ENCODE results near the gene POLDIP2. TPM values are rescaled to one million over a fixed set of nuclear protein-coding genes. Genes with fewer than 3 reads are reported as not detected.
A peak's percentile ranks its signal among the peaks of the same experiment; 100 is the strongest.

The POLDIP2 gene
- total RNA-seq, 1 experiment from 2014 or later: 82.7 TPM

DNA sequence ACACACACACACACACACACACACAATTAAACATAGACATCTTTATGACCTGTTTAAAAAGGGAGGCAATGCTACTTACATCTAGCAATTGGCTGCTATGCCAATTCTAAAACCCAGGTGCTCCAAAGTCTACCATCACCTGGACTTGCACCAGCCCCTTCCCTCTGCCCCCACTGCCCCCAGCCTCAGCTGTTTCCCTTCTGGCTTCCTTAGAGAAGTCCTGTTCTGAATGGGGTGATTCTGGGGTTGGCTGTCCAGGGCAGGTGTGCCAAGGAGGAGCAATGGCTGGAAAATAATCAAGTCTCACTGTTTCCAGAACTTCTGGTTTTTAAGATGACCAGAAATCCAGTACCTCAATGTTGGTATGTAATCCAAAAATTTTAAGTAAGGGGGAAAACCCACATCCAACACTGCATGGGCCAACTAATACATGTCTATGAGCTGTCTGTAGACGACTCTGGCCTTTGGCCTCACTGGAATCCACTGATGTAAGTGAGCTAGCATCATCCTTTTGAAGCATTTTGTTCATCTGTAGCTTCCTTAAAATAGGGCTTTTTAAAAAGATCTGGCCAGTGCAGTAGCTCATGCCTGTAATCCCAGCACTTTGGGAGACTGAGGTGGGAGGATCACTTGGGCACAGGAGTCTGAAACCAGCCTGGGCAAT lies 24.1 kb downstream of the POLDIP2 start:
- intact Hi-C loops (cut with micrococcal nuclease; ENCODE audit: unreplicated experiment): no loop called here
- no peak for DNase-seq
- TF ChIP-seq, protein P1, sequence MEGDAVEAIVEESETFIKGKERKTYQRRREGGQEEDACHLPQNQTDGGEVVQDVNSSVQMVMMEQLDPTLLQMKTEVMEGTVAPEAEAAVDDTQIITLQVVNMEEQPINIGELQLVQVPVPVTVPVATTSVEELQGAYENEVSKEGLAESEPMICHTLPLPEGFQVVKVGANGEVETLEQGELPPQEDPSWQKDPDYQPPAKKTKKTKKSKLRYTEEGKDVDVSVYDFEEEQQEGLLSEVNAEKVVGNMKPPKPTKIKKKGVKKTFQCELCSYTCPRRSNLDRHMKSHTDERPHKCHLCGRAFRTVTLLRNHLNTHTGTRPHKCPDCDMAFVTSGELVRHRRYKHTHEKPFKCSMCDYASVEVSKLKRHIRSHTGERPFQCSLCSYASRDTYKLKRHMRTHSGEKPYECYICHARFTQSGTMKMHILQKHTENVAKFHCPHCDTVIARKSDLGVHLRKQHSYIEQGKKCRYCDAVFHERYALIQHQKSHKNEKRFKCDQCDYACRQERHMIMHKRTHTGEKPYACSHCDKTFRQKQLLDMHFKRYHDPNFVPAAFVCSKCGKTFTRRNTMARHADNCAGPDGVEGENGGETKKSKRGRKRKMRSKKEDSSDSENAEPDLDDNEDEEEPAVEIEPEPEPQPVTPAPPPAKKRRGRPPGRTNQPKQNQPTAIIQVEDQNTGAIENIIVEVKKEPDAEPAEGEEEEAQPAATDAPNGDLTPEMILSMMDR (IDR thresholded peaks at IDR 0.05; ENCODE audit: unreplicated experiment): no peak
- H3K27me3 Mint-ChIP-seq (ENCODE audit: unreplicated experiment): no peaks in the 10 kb centered on the region
- H3K36me3 Mint-ChIP-seq (ENCODE audit: insufficient read depth, unreplicated experiment): peaks cover 58% of the 10 kb centered on the region
- no peak overlapping the region for H3K27ac Mint-ChIP-seq (ENCODE audit: unreplicated experiment)
- H3K4me3 Mint-ChIP-seq (ENCODE audit: low read depth, unreplicated experiment): no peak overlapping the region
- CTCF ChIA-PET: interaction anchor here (0.6 kb wide), 1 partner anchor 11 kb away, joined by 4 read pairs; no protein-coding TSS in a partner anchor
- BruUV-seq (replicated peaks): no TSS peak
- peaks cover 39% of the 10 kb centered on the region for H3K4me1 Mint-ChIP-seq (ENCODE audit: low read depth, unreplicated experiment)
- no peaks in the 10 kb centered on the region for H3K9me3 Mint-ChIP-seq (ENCODE audit: low read depth, unreplicated experiment)

DNA sequence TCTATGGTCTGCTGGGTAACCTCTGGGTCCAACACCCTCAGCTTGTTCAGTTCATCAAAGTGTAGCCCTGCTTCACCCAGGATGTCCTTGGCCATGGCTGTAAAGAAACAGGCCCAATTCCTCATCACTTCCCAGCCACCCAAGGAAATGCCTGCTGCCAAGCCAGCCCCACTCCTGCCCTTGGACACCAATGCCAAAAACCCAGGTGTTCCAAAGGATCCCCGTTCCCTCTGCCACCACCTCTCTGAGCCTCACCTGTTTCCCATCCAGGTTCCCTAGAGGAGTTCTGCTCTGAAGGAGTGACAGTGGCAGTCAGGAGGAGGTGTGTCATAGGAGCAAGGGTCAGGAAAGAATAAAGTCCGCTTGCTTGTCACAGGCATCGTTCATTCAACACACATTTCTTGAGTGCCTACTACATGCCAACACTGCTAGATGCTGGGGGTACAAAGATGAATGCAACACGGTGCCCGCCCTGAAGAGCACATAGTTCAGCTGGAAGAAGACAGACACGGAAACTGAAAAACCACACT lies 25.4 kb downstream of the POLDIP2 start:
- no peaks in the 10 kb centered on the region for H3K9me3 Mint-ChIP-seq (ENCODE audit: low read depth, unreplicated experiment)
- peaks cover 65% of the 10 kb centered on the region for H3K36me3 Mint-ChIP-seq (ENCODE audit: insufficient read depth, unreplicated experiment)
- no TSS peak for BruUV-seq (replicated peaks)
- intact Hi-C loops (cut with micrococcal nuclease; ENCODE audit: unreplicated experiment): no loop called here
- peak overlapping the region; percentile 15 for H3K27ac Mint-ChIP-seq (ENCODE audit: unreplicated experiment)
- H3K4me1 Mint-ChIP-seq (ENCODE audit: low read depth, unreplicated experiment): peaks cover 27% of the 10 kb centered on the region
- H3K27me3 Mint-ChIP-seq (ENCODE audit: unreplicated experiment): no peaks in the 10 kb centered on the region
- TF ChIP-seq, protein P1 (IDR thresholded peaks at IDR 0.05; ENCODE audit: unreplicated experiment): no peak
- CTCF ChIA-PET: no interaction called here
- no peak for DNase-seq
- H3K4me3 Mint-ChIP-seq (ENCODE audit: low read depth, unreplicated experiment): no peak overlapping the region

DNA sequence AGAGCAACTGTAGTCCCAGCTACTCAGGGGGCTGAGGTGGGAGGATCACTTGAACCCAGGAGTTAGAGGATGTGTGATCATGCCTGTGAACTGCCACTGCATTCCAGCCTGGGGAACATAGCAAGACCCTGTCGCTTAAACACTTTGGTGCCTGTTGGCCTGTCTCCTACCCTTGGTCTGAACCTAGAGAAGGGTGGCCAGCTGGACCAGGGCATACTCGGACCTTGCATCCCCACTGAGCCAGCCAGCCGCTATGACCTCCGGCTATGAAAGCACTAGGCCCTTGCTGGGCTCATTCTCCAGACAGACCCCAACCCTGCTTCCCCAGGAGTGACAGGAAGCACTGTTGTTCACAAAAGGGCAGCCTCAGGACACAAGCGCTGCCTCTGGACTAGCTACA lies 26.7 kb downstream of the POLDIP2 start:
- H3K4me3 Mint-ChIP-seq (ENCODE audit: low read depth, unreplicated experiment): no peak overlapping the region
- intact Hi-C loops (cut with micrococcal nuclease; ENCODE audit: unreplicated experiment): no loop called here
- H3K27me3 Mint-ChIP-seq (ENCODE audit: unreplicated experiment): no peaks in the 10 kb centered on the region
- no peak overlapping the region for H3K27ac Mint-ChIP-seq (ENCODE audit: unreplicated experiment)
- no peak for DNase-seq
- no TSS peak for BruUV-seq (replicated peaks)
- peaks cover 65% of the 10 kb centered on the region for H3K36me3 Mint-ChIP-seq (ENCODE audit: insufficient read depth, unreplicated experiment)
- CTCF ChIA-PET: no interaction called here
- TF ChIP-seq, protein P1 (IDR thresholded peaks at IDR 0.05; ENCODE audit: unreplicated experiment): no peak
- peaks cover 34% of the 10 kb centered on the region for H3K4me1 Mint-ChIP-seq (ENCODE audit: low read depth, unreplicated experiment)
- H3K9me3 Mint-ChIP-seq (ENCODE audit: low read depth, unreplicated experiment): no peaks in the 10 kb centered on the region

DNA sequence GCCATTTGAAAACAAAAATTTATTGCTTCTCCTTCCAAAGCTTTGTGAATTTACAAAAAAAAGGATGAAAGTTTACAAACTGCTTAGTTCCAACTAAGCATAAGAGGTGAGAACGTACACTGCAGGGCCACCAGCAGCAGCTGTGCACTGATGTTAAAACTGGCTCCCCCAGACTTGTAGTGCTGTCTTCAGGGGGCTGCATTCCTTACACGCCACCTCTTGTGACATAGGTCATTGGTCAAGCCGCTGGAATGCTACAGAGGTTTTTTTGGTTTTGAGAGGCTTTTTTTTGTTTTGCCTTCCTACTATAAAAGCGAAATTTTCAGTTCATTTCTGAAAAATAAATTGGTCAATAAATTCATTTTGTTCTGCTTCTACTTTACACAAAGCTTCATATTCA lies 29.0 kb downstream of the POLDIP2 start:
- TF ChIP-seq, protein P1 (IDR thresholded peaks at IDR 0.05; ENCODE audit: unreplicated experiment): no peak
- Mint-ChIP-seq H3K27ac (ENCODE audit: unreplicated experiment) (no peak overlapping the region), H3K9me3 (ENCODE audit: low read depth, unreplicated experiment) (no peaks in the 10 kb centered on the region), H3K4me1 (ENCODE audit: low read depth, unreplicated experiment) (peaks cover 34% of the 10 kb centered on the region), H3K4me3 (ENCODE audit: low read depth, unreplicated experiment) (no peak overlapping the region), H3K36me3 (ENCODE audit: insufficient read depth, unreplicated experiment) (peaks cover 59% of the 10 kb centered on the region), H3K27me3 (ENCODE audit: unreplicated experiment) (no peaks in the 10 kb centered on the region)
- CTCF ChIA-PET: no interaction called here
- intact Hi-C loops (cut with micrococcal nuclease; ENCODE audit: unreplicated experiment): loop anchor here (5.0 to 10.0 kb wide), 2 partner anchors 71 to 274 kb away; no protein-coding TSS in a partner anchor
- no peak for DNase-seq
- BruUV-seq (replicated peaks): no TSS peak

All from Calu3 (cell line).